ENCODE results near the gene ICA1.

DNA sequence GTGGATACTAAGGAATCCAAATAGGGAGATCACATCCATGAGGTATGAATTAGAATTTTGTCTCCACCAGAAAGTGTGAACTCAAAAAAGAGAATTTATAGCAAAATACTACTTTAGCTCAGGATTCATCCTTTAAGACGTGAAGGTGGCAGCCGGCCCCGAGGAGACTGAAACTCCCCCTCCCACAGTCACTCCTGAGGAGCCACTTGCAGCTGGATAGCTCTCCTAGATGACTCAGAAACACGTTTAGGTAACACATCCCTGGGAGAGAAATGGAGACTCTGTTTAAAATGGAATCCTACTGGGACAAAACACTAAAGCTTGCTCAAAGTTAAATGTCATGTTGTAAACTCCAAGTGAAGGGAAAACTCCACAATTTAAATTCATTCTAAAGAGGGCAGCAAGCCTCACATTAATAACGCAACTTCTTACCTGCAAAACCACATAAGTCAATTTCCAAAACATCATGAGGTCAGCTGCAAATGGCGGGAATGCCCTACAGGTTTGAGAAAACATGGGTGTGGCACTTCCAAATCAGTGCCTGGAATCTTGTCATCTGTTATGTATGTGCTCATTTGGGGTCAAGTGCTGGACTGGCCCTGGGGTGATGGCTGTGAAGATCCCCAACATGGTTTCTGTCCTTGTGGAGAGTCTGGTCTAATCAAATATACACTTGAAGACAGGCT lies 46.2 kb downstream of the ICA1 start:
- TF ChIP-seq POLR2AphosphoS5 (IDR thresholded peaks at IDR 0.05; ENCODE audit: low read depth, low read length) = no peak
- no peak for TF ChIP-seq POLR2A (IDR thresholded peaks at IDR 0.05; ENCODE audit: low read depth, low read length)

Data from GM12892 (cell line).